ENCODE results near the gene IRF7. TPM values are rescaled to one million over a fixed set of nuclear protein-coding genes. Genes with fewer than 3 reads are reported as not detected.

Gene IRF7
- total and polyA plus RNA-seq, 9 of the 15 experiments (the other 6 are each of a cell fraction or from before 2014, with no cell fraction given): 0.27 to 7.6 (median 1.8) TPM

DNA sequence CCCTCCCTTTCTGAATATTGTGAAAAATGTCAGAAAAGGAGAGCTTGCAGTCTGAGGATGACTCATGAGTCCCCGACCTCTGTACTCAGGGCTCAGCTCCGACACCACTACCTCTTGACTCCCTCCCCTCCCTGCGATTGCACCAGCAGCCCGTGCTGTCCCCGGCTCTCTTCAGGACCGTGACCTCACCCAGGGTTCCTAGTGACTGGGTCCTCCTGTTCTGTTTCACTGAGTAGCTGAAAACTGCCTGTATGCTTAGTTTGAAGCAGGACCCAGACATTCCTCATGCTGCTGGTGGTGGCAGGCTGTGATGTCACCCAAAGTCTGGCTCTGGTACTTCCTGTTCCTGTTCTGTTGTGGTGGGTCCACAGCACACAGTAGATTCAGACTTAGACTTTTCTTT is 27.8 kb downstream of the IRF7 start (continued):
- TF ChIP-seq BHLHE40 (IDR thresholded peaks at IDR 0.05; ENCODE audit: low read length) (peak; percentile 91), JUN (IDR thresholded peaks at IDR 0.05; ENCODE audit: borderline replicate concordance, low read depth, low read length) (peak; percentile 73; the same call in 1 of the 2 replicates), JUN (CRISPR knock-in tag; IDR thresholded peaks at IDR 0.05; ENCODE audit: borderline replicate concordance) (0 out of 2 replicates have a peak, but pooled peaks have one; percentile 51), HDGF (IDR thresholded peaks at IDR 0.05) (no peak), NR2C2 (CRISPR knock-in tag; IDR thresholded peaks at IDR 0.05) (no peak), NR2C2 (tag; IDR thresholded peaks at IDR 0.05) (peak; percentile 50; the same call in 1 of the 2 replicates), NFE2 (IDR thresholded peaks at IDR 0.05; ENCODE audit: low read depth) (0 out of 2 replicates have a peak, but pooled peaks have one; percentile 20), ZBTB40 (IDR thresholded peaks at IDR 0.05) (peak; percentile 54), ZBTB40 (CRISPR knock-in tag; IDR thresholded peaks at IDR 0.05) (no peak), CEBPB (tag; IDR thresholded peaks at IDR 0.05) (peak; percentile 84), ARID4B (CRISPR knock-in tag; IDR thresholded peaks at IDR 0.05) (peak; percentile 65; the same call in 1 of the 2 replicates), NR2C1 (IDR thresholded peaks at IDR 0.05) (peak; percentile 34; the same call in 1 of the 2 replicates), NR2C1 (tag; IDR thresholded peaks at IDR 0.05) (peak; percentile 46; the same call in 1 of the 2 replicates)
- TF ChIP-seq, protein P1, sequence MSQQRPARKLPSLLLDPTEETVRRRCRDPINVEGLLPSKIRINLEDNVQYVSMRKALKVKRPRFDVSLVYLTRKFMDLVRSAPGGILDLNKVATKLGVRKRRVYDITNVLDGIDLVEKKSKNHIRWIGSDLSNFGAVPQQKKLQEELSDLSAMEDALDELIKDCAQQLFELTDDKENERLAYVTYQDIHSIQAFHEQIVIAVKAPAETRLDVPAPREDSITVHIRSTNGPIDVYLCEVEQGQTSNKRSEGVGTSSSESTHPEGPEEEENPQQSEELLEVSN (IDR thresholded peaks at IDR 0.05; ENCODE audit: borderline replicate concordance in 1 of 2, extremely low read depth in 1 of 2, insufficient read depth in 1 of 2, insufficient read length in 1 of 2, low read depth in 1 of 2, low read length in 1 of 2, poor library complexity in 1 of 2, severe bottlenecking in 1 of 2): no peak
